Measurements from ENCODE around the gene CCDC12.

The CCDC12 gene

DNA sequence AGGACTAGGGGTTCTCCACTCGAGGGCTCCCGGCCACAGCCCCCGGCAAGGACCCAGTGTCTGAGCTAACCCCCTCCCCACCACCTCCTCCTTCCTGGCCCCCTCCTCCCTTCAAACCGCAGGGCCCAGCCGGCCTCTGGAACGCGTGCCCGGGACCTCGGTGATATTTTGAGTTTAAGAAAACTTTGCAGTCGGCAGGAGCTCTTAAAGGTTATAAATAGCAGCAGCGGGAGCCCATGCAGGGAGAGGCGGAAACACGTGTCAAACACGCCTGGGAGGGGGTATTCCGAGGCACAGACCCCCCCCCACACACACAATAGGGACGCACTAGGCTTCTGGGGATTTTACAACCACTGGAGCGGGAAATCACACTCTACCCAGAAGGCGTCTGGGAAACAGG lies 102.1 kb downstream of the CCDC12 start:
- no peak for DNase-seq (ENCODE audit: low spot score)

GRCh38 chr3:46873521-46873920 lies 103.0 kb downstream of the CCDC12 start:
- DNase-seq (ENCODE audit: low spot score), result no peak
